GM23248 (cell line): ENCODE results near the gene IL32. TPM values are rescaled to one million over a fixed set of nuclear protein-coding genes. Genes with fewer than 3 reads are reported as not detected.

Source experiments
- DNase-seq: peaks from one replicate; pipeline ENCODE4 v3.0.0-alpha.2; 2015
- H2AFZ ChIP-seq: fragments of 200-600 bp; sonication (generic); 2 replicates; pipeline ENCODE4 v1.6.1; 2016; ENCODE audit warnings: antibody characterized with exemption
- H3F3A ChIP-seq: fragments of 200-600 bp; sonication (generic); 2 replicates; pipeline ENCODE4 v1.6.1; 2016; ENCODE audit warnings: mild to moderate bottlenecking, antibody characterized with exemption, mixed run types; ENCODE audit not compliant: insufficient read depth
- H3K27ac ChIP-seq: fragments of 200-600 bp; sonication (generic); 2 replicates; pipeline ENCODE4 v1.5.1; 2016; ENCODE audit warnings: mild to moderate bottlenecking
- H3K27me3 ChIP-seq: fragments of 200-600 bp; sonication (generic); replicated peaks from 2 replicates; pipeline ENCODE4 v1.6.1; 2016; ENCODE audit warnings: mild to moderate bottlenecking; ENCODE audit not compliant: insufficient read depth
- H3K36me3 ChIP-seq: fragments of 200-600 bp; sonication (generic); 2 replicates; pipeline ENCODE4 v1.6.1; 2016; ENCODE audit warnings: low read depth, mild to moderate bottlenecking
- H3K4me1 ChIP-seq: fragments of 200-600 bp; sonication (generic); 2 replicates; pipeline ENCODE4 v1.6.1; 2016; ENCODE audit warnings: mild to moderate bottlenecking; ENCODE audit not compliant: insufficient read depth
- H3K4me2 ChIP-seq: fragments of 200-600 bp; sonication (generic); one replicate; pipeline ENCODE4 v1.6.1; 2016; ENCODE audit warnings: mild to moderate bottlenecking; ENCODE audit not compliant: unreplicated experiment
- H3K4me3 ChIP-seq: fragments of 200-600 bp; sonication (generic); 2 replicates; pipeline ENCODE4 v1.5.1; 2016; ENCODE audit warnings: mild to moderate bottlenecking
- H3K79me2 ChIP-seq: fragments of 200-600 bp; sonication (generic); 2 replicates; pipeline ENCODE4 v1.6.1; 2016; ENCODE audit warnings: mild to moderate bottlenecking; ENCODE audit not compliant: insufficient read depth
- H3K9ac ChIP-seq: fragments of 200-600 bp; sonication (generic); 2 replicates; pipeline ENCODE4 v1.6.1; 2016; ENCODE audit warnings: mild to moderate bottlenecking
- H3K9me2 ChIP-seq: fragments of 200-600 bp; sonication (generic); 2 replicates; pipeline ENCODE4 v1.6.1; 2016; ENCODE audit warnings: mixed run types, mild to moderate bottlenecking, moderate library complexity; ENCODE audit not compliant: insufficient read depth
- H3K9me3 ChIP-seq: fragments of 200-600 bp; sonication (generic); one replicate; pipeline ENCODE4 v1.6.1; 2017; ENCODE audit warnings: low read depth
- H4K20me1 ChIP-seq: fragments of 200-600 bp; sonication (generic); 2 replicates; pipeline ENCODE4 v1.6.0; 2016; ENCODE audit not compliant: insufficient read depth
- EZH2 ChIP-seq: fragments of 200-600 bp; sonication (generic); IDR thresholded peaks from 2 replicates; pipeline ENCODE4 v1.6.1; 2018; ENCODE audit warnings: antibody characterized with exemption, mild to moderate bottlenecking; ENCODE audit not compliant: insufficient read depth, poor library complexity, severe bottlenecking
- EZH2phosphoT487 ChIP-seq: fragments of 200-600 bp; sonication (generic); IDR thresholded peaks from 2 replicates; pipeline ENCODE4 v1.6.1; 2018; ENCODE audit warnings: antibody characterized with exemption, moderate library complexity, mild to moderate bottlenecking, low read depth; ENCODE audit not compliant: insufficient read depth
- WGBS, 2 experiments: methylation state at CpG; one replicate each; pipeline ENCODE4 v1.1.6; 2015 to 2017; ENCODE audit warnings: low lambda C conversion rate in 2 of 2, low coverage in 1 of 2; ENCODE audit errors: missing lambda C conversion rate in 2 of 2; 5-methylcytosine and 5-hydroxymethylcytosine counted together
- in situ Hi-C: fragments of 300-500 bp; cut with MboI; formaldehyde crosslinking; loops from 2 replicates; pipeline ENCODE4 v1.15.0; 2020
- polyA plus RNA-seq: library from polyadenylated mRNA; unstranded; fragments of >200 nt; fragmentation: Nextera tagmentation; extraction: Ambion mirVana; gene quantifications from 2 replicates; pipeline ENCODE4 v1.2.1, GENCODE V29; 2016
- total RNA-seq: library from RNA; depleted of rRNA; stranded (reverse); fragments of >200 nt; shearing (Covaris generic); gene quantifications from 2 replicates; pipeline ENCODE4 v1.2.3, GENCODE V29; 2014

IL32 gene
- total and polyA plus RNA-seq, 2 experiments from 2014 or later, result 0.76 to 1.0 TPM

DNA sequence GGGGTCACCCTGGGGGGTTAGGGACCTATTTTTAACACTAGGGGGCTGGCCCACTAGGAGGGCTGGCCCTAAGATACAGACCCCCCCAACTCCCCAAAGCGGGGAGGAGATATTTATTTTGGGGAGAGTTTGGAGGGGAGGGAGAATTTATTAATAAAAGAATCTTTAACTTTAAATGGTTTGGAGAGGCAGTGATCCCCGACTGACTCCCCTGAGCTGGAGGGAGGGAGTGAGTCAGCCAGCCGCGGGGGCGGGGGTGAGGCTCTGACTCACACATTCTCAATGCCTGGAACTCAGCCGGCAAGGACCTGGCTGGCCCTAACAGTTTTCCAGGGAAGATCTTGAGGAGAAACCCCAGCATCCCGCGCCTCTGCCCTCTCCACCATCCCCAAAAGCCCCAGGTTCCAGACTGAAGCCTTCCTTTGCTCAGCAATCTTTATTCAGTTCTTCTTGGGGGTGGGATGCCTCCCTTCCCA, 43.2 kb upstream of the IL32 start:
- Histone ChIP-seq H3K36me3 (peaks cover 2% of the 10 kb centered on the region; the same call in 1 of the 2 replicates), H3K27me3 (no peaks in the 10 kb centered on the region), H3K9ac (peak overlapping the region; percentile 98)

DNA sequence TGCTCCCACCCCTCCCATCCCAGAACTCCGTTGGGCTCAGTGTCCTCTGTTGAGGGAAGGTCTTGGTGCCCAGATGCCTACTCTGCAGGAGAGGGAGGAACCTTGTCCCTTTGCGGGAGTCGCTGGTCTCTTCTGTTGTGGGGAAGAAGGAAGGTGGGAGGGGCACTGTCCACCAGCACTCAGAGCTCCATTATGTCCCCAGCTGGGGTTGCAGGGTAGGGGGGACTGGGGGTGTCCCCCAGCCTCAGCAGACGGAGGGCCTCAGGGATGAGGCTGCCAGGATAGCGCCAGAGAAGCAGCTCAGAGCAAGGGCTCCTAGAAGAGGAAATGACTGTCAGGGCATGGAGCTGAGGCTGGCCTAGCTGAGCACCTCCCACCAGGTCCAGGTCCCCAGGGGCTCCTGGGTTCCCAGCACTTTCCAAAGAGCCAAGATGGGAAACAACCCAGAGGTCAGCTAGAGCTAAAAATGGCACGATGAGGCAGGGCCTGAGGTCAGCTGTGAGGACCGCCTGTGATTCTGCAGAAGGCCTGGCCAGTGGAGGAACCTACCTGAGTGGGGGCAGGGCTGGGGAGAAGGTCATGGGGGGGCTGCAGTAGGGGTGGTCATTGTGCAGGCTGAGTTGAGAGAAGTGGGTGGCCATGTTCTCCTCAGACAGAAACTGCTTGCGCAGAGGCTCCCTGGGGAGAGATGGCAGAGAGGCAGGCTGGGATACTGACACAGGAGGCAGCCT, 42.6 kb upstream of the IL32 start:
- DNase-seq, result peak; percentile 84

More for the DNA sequence above, 43.2 kb upstream of the IL32 start:
- WGBS, 2 experiments, result 0 to 3% methylated on average over 6 to 8 of the region's 8 CpGs
- Histone ChIP-seq H3F3A (peaks cover 13% of the 10 kb centered on the region), H2AFZ (no peak overlapping the region), H3K9me3 (no peaks in the 10 kb centered on the region), H3K79me2 (no peaks in the 10 kb centered on the region), H3K27ac (peak overlapping the region; percentile 100), H3K4me2 (peak overlapping the region; percentile 99), H4K20me1 (no peaks in the 10 kb centered on the region), H3K4me1 (peaks cover 9% of the 10 kb centered on the region), H3K9me2 (no peaks in the 10 kb centered on the region), H3K4me3 (peak overlapping the region; percentile 86)
- TF ChIP-seq EZH2 (no peak), EZH2phosphoT487 (no peak)
- DNase-seq, result peak; percentile 98
- in situ Hi-C loops, result no loop called here

DNA sequence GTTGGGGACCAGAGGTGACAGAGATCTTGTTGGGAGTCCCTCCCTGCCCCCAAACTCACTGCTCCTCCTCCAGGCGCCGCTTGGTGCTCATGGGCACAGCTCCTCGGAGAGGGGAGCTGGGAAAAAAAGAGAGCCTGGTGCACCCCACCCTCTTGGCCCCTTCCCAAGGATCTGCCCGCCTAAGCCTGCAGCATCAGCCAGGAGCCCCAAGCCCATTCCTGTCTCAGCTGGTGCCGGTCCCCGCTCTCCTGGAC, 42.1 kb upstream of the IL32 start:
- in situ Hi-C loops, result no loop called here
- WGBS, 2 experiments, result 2 to 3% methylated on average over 5 of the region's 6 CpGs
- DNase-seq, result peak; percentile 89

More for the DNA sequence above, 42.6 kb upstream of the IL32 start:
- in situ Hi-C loops, result no loop called here
- TF ChIP-seq EZH2phosphoT487, result no peak
- TF ChIP-seq EZH2, result no peak
- Histone ChIP-seq H3K4me2 (peak overlapping the region; percentile 99), H4K20me1 (no peaks in the 10 kb centered on the region), H2AFZ (no peak overlapping the region), H3K4me1 (peaks cover 9% of the 10 kb centered on the region), H3K4me3 (peak overlapping the region; percentile 86), H3K9me2 (no peaks in the 10 kb centered on the region), H3K36me3 (peaks cover 2% of the 10 kb centered on the region; the same call in 1 of the 2 replicates), H3K27ac (peak overlapping the region; percentile 100), H3K27me3 (no peaks in the 10 kb centered on the region), H3F3A (peaks cover 13% of the 10 kb centered on the region), H3K9me3 (no peaks in the 10 kb centered on the region), H3K9ac (peak overlapping the region; percentile 98), H3K79me2 (no peaks in the 10 kb centered on the region)
- 0 to 1% methylated on average over 7 to 8 of the region's 8 CpGs for WGBS, 2 experiments

DNA sequence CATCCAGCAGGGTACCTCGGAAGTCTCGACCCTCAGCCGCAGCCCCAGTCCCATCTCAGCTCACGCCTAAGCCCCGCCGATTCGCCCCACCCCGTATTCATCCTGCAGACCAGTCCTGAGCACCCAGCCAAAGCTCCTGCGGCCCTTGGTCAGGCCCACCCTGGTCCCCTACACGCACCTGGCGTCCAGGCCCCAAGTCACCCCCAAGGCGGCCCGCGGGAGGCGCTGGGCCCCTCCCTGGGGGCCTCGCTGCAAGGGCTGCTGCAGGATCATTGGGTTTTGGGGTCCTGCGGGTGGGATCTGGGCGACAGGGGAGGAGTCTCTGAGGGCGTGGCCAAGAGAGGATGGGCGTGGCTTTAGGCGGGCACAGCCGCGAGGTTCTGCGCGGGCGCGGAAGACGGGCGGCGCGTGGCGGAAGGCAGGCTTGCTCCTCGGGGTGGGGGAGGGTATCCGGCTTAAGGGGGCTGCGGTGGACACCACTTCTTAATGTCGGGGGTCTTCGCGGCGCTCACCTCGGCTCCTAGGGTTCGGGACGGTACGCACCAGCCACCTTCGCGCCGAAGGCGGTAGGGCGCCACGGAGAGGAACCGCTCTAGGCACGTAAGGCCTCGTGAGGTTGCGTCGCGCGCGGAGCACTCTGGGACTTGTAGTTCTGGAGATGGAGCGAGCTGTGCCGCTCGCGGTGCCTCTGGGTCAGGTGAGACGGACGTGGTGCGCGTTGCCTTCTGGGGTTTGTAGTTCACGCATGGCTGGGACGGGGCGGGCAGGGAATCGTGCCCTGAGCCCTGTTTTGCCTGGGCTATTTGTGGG, 41.6 kb upstream of the IL32 start, which contains the start of the genes HCFC1R1 and THOC6:
TSS of gene HCFC1R1 (minus strand) at position 274 of the 810 bp plus-strand sequence. CDS start at position 273, 1 bp downstream.
TSS of gene THOC6 (plus strand) at position 367 of the 810 bp plus-strand sequence. CDS start at position 659, 292 bp downstream.
- Histone ChIP-seq H3K36me3 (peaks cover 2% of the 10 kb centered on the region; the same call in 1 of the 2 replicates), H2AFZ (no peak within 1 kb of the TSS), H3K4me2 (peak within 1 kb of the TSS; percentile 99), H3K4me3 (peak within 1 kb of the TSS; percentile 86), H3K4me1 (peaks cover 9% of the 10 kb centered on the region), H3K79me2 (no peaks in the 10 kb centered on the region), H3K9me2 (no peaks in the 10 kb centered on the region), H3K27ac (peak within 1 kb of the TSS; percentile 100), H3F3A (peaks cover 16% of the 10 kb centered on the region), H4K20me1 (no peaks in the 10 kb centered on the region), H3K9ac (peak within 1 kb of the TSS; percentile 98), H3K27me3 (no peaks in the 10 kb centered on the region), H3K9me3 (no peaks in the 10 kb centered on the region)
- DNase-seq, result peak; percentile 99
- in situ Hi-C loops, result no loop called here
- TF ChIP-seq EZH2, result no peak
- TF ChIP-seq EZH2phosphoT487, result no peak
- 1% methylated on average over 64 to 69 of the region's 69 CpGs for WGBS, 2 experiments

More for the DNA sequence above, 42.1 kb upstream of the IL32 start:
- Histone ChIP-seq H3K79me2 (no peaks in the 10 kb centered on the region), H3K9me3 (no peaks in the 10 kb centered on the region), H3K27ac (peak overlapping the region; percentile 100), H4K20me1 (no peaks in the 10 kb centered on the region), H3K9me2 (no peaks in the 10 kb centered on the region), H3F3A (peaks cover 13% of the 10 kb centered on the region), H3K9ac (peak overlapping the region; percentile 98), H3K36me3 (peaks cover 2% of the 10 kb centered on the region; the same call in 1 of the 2 replicates), H3K4me2 (peak overlapping the region; percentile 99), H3K27me3 (no peaks in the 10 kb centered on the region), H2AFZ (no peak overlapping the region), H3K4me1 (peaks cover 9% of the 10 kb centered on the region), H3K4me3 (peak overlapping the region; percentile 86)
- TF ChIP-seq EZH2, result no peak
- TF ChIP-seq EZH2phosphoT487, result no peak
